HCT116 (cell line): ENCODE measurements around the gene DMXL1. TPM values are rescaled to one million over a fixed set of nuclear protein-coding genes. Genes with fewer than 3 reads are reported as not detected.

ENCODE experiments used
- ATAC-seq: fragments of 200-7000 bp; cut with Tn5 transposase; 2 replicates; pipeline ENCODE4 v1.9.1; 2020; ENCODE audit warnings: mild to moderate bottlenecking, moderate library complexity
- BruUV-seq: library from RNA; stranded (reverse); fragments of 400-500 nt; replicated peaks from 2 replicates; lab custom pipeline; 2021; lab: Mats Ljungman, UMichigan
- CTCF ChIA-PET: fragments of 300-600 bp; sonication (Branson Sonifier 250); formaldehyde crosslinking; loops from one replicate; lab custom pipeline; 2021; ENCODE audit warnings: antibody characterized with exemption; lab: Charles Lee
- POLR2A ChIA-PET: fragments of 300-600, 350-600 bp; sonication (Branson Sonifier 250); formaldehyde crosslinking; loops from one replicate; lab custom pipeline; 2021; ENCODE audit warnings: antibody characterized with exemption; lab: Charles Lee
- RAD21 ChIA-PET, 2 experiments: fragments of 300-600 bp; sonication (Branson Sonifier 250); formaldehyde crosslinking; loops; one replicate each; lab custom pipeline; 2023; ENCODE audit warnings: low total read pairs in 2 of 2; ENCODE audit not compliant: uncharacterized antibody in 2 of 2, unreplicated experiment in 2 of 2, low non-redundant PET in 1 of 2; lab: Charles Lee
- DNase-seq: peaks from one replicate; pipeline ENCODE4 v3.0.0-alpha.2; 2010; ENCODE audit warnings: low read depth, low spot score
- H2AFZ ChIP-seq: fragments of 200-600 bp; shearing (Covaris generic), sonication (generic); 2 replicates; pipeline ENCODE4 v1.6.1; 2017; ENCODE audit warnings: low read depth, mixed run types, mixed read lengths, antibody characterized with exemption, low read length; ENCODE audit not compliant: poor library complexity, severe bottlenecking
- H3K27ac ChIP-seq: 2 replicates; pipeline ENCODE4 v1.5.1; 2012; ENCODE audit warnings: low read depth, low read length
- H3K27me3 ChIP-seq: fragments of 200-600 bp; sonication (generic); 2 replicates; pipeline ENCODE4 v1.6.1; 2016; ENCODE audit warnings: mixed run types, low read length, mixed read lengths; ENCODE audit not compliant: insufficient read depth
- H3K36me3 ChIP-seq, 2 experiments: fragments of 200-500 bp in 1 of 2; fragments of 200-600 bp in 1 of 2; sonication (Bioruptor generic) in 1 of 2; sonication (generic) in 1 of 2; 2 replicates each; pipeline versions ENCODE4 v1.5.1 to v1.6.1; 2014 to 2016; ENCODE audit warnings: low read length in 2 of 2, inconsistent platforms in 1 of 2, mixed read lengths in 1 of 2, mixed run types in 1 of 2; ENCODE audit not compliant: insufficient read depth in 2 of 2, control insufficient read depth in 1 of 2
- H3K4me1 ChIP-seq, 2 experiments: fragments of 200-600 bp in 1 of 2; sonication (generic) in 1 of 2; 2 replicates each; pipeline versions ENCODE4 v1.5.1 to v1.6.1; 2012 to 2017; ENCODE audit warnings: low read length in 2 of 2, inconsistent platforms in 1 of 2, mild to moderate bottlenecking in 1 of 2, mixed read lengths in 1 of 2, mixed run types in 1 of 2, moderate library complexity in 1 of 2; ENCODE audit not compliant: insufficient read depth in 2 of 2, control insufficient read depth in 1 of 2
- H3K4me2 ChIP-seq: fragments of 200-600 bp; sonication (generic); 2 replicates; pipeline ENCODE4 v1.6.1; 2017; ENCODE audit warnings: mixed run types, low read length, mixed read lengths
- H3K4me3 ChIP-seq, 2 experiments: fragments of 200-600 bp in 1 of 2; sonication (generic) in 1 of 2; replicated peaks in 1 of 2; 2 replicates each; pipeline ENCODE4 v1.5.1; 2011 to 2016; ENCODE audit warnings: low read length in 2 of 2, control low read depth in 1 of 2, low read depth in 1 of 2, mild to moderate bottlenecking in 1 of 2, mixed read lengths in 1 of 2, mixed run types in 1 of 2
- H3K79me2 ChIP-seq: fragments of 200-600 bp; sonication (generic); 2 replicates; pipeline ENCODE4 v1.6.1; 2017; ENCODE audit warnings: mild to moderate bottlenecking, mixed run types, low read length, moderate library complexity, mixed read lengths; ENCODE audit not compliant: insufficient read depth
- H3K9ac ChIP-seq: fragments of 200-600 bp; sonication (generic); 2 replicates; pipeline ENCODE4 v1.6.1; 2016; ENCODE audit warnings: low read length, mixed read lengths
- H3K9me2 ChIP-seq: fragments of 200-600 bp; sonication (generic), shearing (Covaris generic); 2 replicates; pipeline ENCODE4 v1.6.1; 2017; ENCODE audit warnings: mixed run types, mild to moderate bottlenecking, moderate library complexity; ENCODE audit not compliant: insufficient read depth
- H3K9me3 ChIP-seq, 2 experiments: fragments of 200-500 bp in 1 of 2; fragments of 200-600 bp in 1 of 2; sonication (Bioruptor generic) in 1 of 2; sonication (generic) in 1 of 2; 2 replicates each; pipeline ENCODE4 v1.6.1; 2014 to 2017; ENCODE audit warnings: low read length in 2 of 2, mixed read lengths in 2 of 2, inconsistent platforms in 1 of 2, low read depth in 1 of 2, mild to moderate bottlenecking in 1 of 2, mixed run types in 1 of 2, moderate library complexity in 1 of 2; ENCODE audit not compliant: control insufficient read depth in 1 of 2, insufficient read depth in 1 of 2
- H4K20me1 ChIP-seq: fragments of 200-600 bp; sonication (generic), shearing (Covaris generic); 2 replicates; pipeline ENCODE4 v1.6.1; 2017; ENCODE audit warnings: mixed run types, mild to moderate bottlenecking, moderate library complexity; ENCODE audit not compliant: insufficient read depth
- CBX3 ChIP-seq: IDR thresholded peaks from 2 replicates; pipeline ENCODE4 v1.6.1; 2012; ENCODE audit warnings: low read depth
- CTCF ChIP-seq, 3 experiments: fragments of 200-600 bp in 1 of 3; sonication (generic) in 1 of 3; IDR thresholded peaks in 2 of 3; conservative IDR thresholded peaks in 1 of 3; 2 replicates each; pipeline ENCODE4 v1.5.1; 2012 to 2017; ENCODE audit warnings: low read depth in 2 of 3, low read length in 2 of 3, antibody characterized with exemption in 1 of 3, borderline replicate concordance in 1 of 3, control low read depth in 1 of 3, mild to moderate bottlenecking in 1 of 3, mixed read lengths in 1 of 3, mixed run types in 1 of 3, moderate library complexity in 1 of 3; ENCODE audit not compliant: insufficient read depth in 1 of 3
- EGR1 ChIP-seq: IDR thresholded peaks from 2 replicates; pipeline ENCODE4 v1.6.1; 2012; ENCODE audit warnings: low read depth
- ELF1 ChIP-seq: IDR thresholded peaks from 2 replicates; pipeline ENCODE4 v1.6.1; 2012; ENCODE audit warnings: low read depth, borderline replicate concordance
- EZH2 ChIP-seq: fragments of 200-600 bp; sonication (generic); IDR thresholded peaks from 2 replicates; pipeline ENCODE4 v1.6.1; 2017; ENCODE audit warnings: antibody characterized with exemption, mixed run types
- FOSL1 ChIP-seq: IDR thresholded peaks from 2 replicates; pipeline ENCODE4 v1.6.1; 2012; ENCODE audit warnings: low read depth
- JUND ChIP-seq: IDR thresholded peaks from 2 replicates; pipeline ENCODE4 v1.6.1; 2012
- POLR2A ChIP-seq: IDR thresholded peaks from 2 replicates; pipeline ENCODE4 v1.7.0; 2011; ENCODE audit warnings: borderline replicate concordance; ENCODE audit not compliant: insufficient read depth, insufficient read length; ENCODE audit errors: extremely low read depth
- POLR2AphosphoS5 ChIP-seq: IDR thresholded peaks from 2 replicates; pipeline ENCODE4 v1.6.1; 2011; ENCODE audit warnings: mild to moderate bottlenecking, low read depth, low read length, moderate library complexity
- SIN3A ChIP-seq: IDR thresholded peaks from 2 replicates; pipeline ENCODE4 v1.6.1; 2012; ENCODE audit warnings: low read depth
- SP1 ChIP-seq: IDR thresholded peaks from 2 replicates; pipeline ENCODE4 v1.6.1; 2012; ENCODE audit warnings: low read depth
- SRF ChIP-seq: IDR thresholded peaks from 2 replicates; pipeline ENCODE4 v1.6.1; 2012; ENCODE audit warnings: low read depth
- YY1 ChIP-seq: IDR thresholded peaks from 2 replicates; pipeline ENCODE4 v1.6.1; 2011; ENCODE audit warnings: low read length, low read depth, moderate library complexity, mild to moderate bottlenecking; ENCODE audit not compliant: insufficient replicate concordance; ENCODE audit errors: extremely low read depth
- ZNF274 ChIP-seq: fragments of 200-500 bp; sonication (Bioruptor generic); IDR thresholded peaks from 2 replicates; pipeline ENCODE4 v1.6.1; 2014; ENCODE audit warnings: mild to moderate bottlenecking, low read depth, low read length, inconsistent platforms
- intact Hi-C: fragments of 100-400 bp; cut with micrococcal nuclease; formaldehyde crosslinking; loops from 2 replicates; pipeline ENCODE4 v1.10.0; 2022
- total RNA-seq: library from RNA; stranded (reverse); gene quantifications from one replicate; pipeline ENCODE4 v1.2.1, GENCODE V29; 2021; ENCODE audit not compliant: unreplicated experiment

The DMXL1 gene
- total RNA-seq, 1 experiment from 2014 or later: 21.1 TPM

DNA sequence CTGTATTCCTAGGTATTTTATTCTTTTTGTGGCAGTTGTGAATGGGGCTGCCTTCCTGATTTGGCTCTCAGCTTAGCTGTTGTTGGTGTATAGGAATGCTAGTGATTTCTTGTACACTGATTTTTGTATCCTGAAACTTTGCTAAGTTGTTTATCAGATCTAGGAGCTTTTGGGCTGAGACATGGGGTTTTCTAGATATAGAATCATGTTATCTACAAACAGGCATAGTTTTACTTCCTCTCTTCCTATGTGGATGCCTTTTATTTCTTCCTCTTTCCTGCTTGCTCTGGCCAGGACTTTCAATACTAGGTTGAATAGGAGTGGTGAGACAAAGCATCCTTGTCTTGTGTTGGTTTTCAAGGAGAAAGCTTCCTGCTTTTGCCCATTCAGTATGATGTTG is 129.9 kb downstream of the DMXL1 start:
- DNase-seq (no peak), ATAC-seq (no peak)
- no peak overlapping the region for H3K4me2 ChIP-seq
- no peaks in the 10 kb centered on the region for H3K36me3 ChIP-seq
- H3K4me1 ChIP-seq: no peaks in the 10 kb centered on the region
- no peaks in the 10 kb centered on the region for H4K20me1 ChIP-seq
- ChIA-PET POLR2A (no interaction called here), RAD21 (no interaction called here), CTCF (no interaction called here)
- H3K27me3 ChIP-seq: no peaks in the 10 kb centered on the region
- H3K4me3 ChIP-seq: no peak overlapping the region
- no peak overlapping the region for H3K9ac ChIP-seq
- no peaks in the 10 kb centered on the region for H3K9me3 ChIP-seq
- no peak overlapping the region for H3K27ac ChIP-seq
- H3K79me2 ChIP-seq: no peaks in the 10 kb centered on the region
- TF ChIP-seq YY1: no peak
- TF ChIP-seq EZH2: no peak
- no peak for TF ChIP-seq SIN3A
- TF ChIP-seq CBX3: no peak
- no peak for TF ChIP-seq SP1
- no peak for TF ChIP-seq POLR2A
- no peak for TF ChIP-seq SRF
- no peak for TF ChIP-seq ZNF274
- TF ChIP-seq ELF1: no peak
- no peak for TF ChIP-seq CTCF (IDR thresholded peaks at IDR 0.05 in 2 of 3, conservative IDR thresholded peaks at IDR 0.05 in 1 of 3; ENCODE audit: borderline replicate concordance in 1 of 3, insufficient read depth in 1 of 3, low read depth in 2 of 3, low read length in 2 of 3)
- TF ChIP-seq JUND: no peak
- no peak for TF ChIP-seq FOSL1
- no peak for TF ChIP-seq EGR1
- no peak for TF ChIP-seq POLR2AphosphoS5
- intact Hi-C loops: loop anchor here (5.0 kb wide), 1 partner anchor 68 kb away; no protein-coding TSS in a partner anchor
- no peak overlapping the region for H2AFZ ChIP-seq
- BruUV-seq: no TSS peak
- H3K9me2 ChIP-seq: no peaks in the 10 kb centered on the region
